Fibroblast of mammary gland (primary cell): ENCODE data around the gene OR10A6.
A peak's percentile ranks its signal among the peaks of the same experiment; 100 is the strongest.

Experiments
- DNase-seq: peaks from one replicate; pipeline ENCODE4 v3.0.0-alpha.2; 2010; ENCODE audit warnings: low read depth
- H3K4me3 ChIP-seq: 2 replicates; pipeline ENCODE4 v1.5.1; 2011; ENCODE audit warnings: low read depth, mild to moderate bottlenecking, low read length, moderate library complexity; ENCODE audit not compliant: control insufficient read depth
- CTCF ChIP-seq: conservative IDR thresholded peaks from 2 replicates; pipeline ENCODE4 v1.5.1; 2011; ENCODE audit warnings: low read depth, low read length, inconsistent platforms; ENCODE audit not compliant: control insufficient read depth, insufficient read depth

The OR10A6 gene

DNA sequence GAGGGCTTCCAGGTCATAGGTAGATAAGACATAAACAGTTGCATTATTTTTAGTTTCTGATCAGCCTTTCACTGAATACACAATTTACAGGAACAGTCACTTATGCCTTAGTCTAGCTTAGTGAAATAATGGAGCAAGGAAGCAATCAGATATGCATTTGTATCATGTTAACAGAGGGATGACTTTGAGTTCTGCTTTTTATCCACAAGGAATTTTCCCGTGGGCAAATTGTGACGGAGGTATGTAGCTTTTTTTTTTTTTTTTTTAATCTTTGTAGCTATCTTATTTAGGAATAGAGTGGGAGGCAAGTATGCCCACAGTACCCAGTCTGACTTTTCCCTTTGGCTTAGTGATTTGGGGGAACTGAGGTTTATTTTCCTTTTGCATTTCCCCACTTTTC, 37.6 kb upstream of the OR10A6 start:
- TF ChIP-seq CTCF: no peak
- DNase-seq: no peak
- H3K4me3 ChIP-seq: no peak overlapping the region

DNA sequence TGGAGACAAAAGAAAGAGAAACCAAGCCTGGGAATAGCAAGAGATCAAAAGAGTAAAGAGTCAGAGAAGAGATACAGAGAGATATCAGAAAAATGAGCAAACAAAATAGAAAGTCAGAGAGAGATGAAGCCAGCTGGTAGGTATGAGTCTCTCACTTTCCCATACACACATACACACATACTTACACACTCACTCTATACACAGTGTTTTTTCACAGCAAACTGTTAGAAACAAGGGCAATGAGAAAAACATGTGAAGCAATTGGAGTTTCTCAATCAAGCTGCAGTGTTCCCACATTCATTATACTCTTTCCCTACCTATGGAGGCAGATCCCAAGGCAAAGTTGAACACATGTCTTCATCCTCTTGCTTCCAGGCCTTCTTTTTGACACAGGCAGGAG, 36.8 kb upstream of the OR10A6 start:
- DNase-seq: peak; percentile 58
- no peak overlapping the region for H3K4me3 ChIP-seq
- no peak for TF ChIP-seq CTCF

- DNase-seq: no peak
Measured at GRCh38 chr11:7967097-7967496, 36.0 kb upstream of the OR10A6 start.

GRCh38 chr11:7965386-7965785, 34.3 kb upstream of the OR10A6 start, which contains the start of gene NLRP10:
TSS of gene NLRP10 (minus strand) at chr11:7965447. CDS start at chr11:7963495, 1,952 bp downstream.
- peak within 1 kb of the TSS; percentile 1 for H3K4me3 ChIP-seq
- TF ChIP-seq CTCF: no peak
- DNase-seq: peak; percentile 92

More at GRCh38 chr11:7967097-7967496, 36.0 kb upstream of the OR10A6 start:
- no peak overlapping the region for H3K4me3 ChIP-seq
- TF ChIP-seq CTCF: no peak

- TF ChIP-seq CTCF: no peak
- peak; percentile 87 for DNase-seq
- H3K4me3 ChIP-seq: no peak overlapping the region
Measured at GRCh38 chr11:7964873-7965272, 33.8 kb upstream of the OR10A6 start.

DNA sequence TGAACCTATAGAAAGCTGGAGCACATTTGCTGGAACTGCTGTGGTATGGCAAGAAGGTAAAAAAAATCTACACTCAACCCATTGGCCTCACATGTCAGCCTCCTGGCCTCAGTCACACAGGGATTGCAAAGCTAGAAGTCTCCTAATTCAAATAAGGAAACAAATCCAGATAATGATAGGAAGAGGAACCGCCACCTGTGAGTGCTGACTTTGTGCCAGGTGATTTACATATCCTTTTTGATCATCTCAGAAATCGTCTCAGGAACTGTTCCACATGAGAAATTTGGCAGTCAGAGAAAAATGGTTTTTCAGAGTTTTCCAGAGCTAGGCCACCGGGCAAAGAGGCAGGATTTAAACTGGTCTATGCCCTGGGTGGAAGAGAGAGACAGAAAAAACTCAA, 33.2 kb upstream of the OR10A6 start:
- peak overlapping the region; percentile 1 for H3K4me3 ChIP-seq
- peak; percentile 62 for DNase-seq
- no peak for TF ChIP-seq CTCF

DNA sequence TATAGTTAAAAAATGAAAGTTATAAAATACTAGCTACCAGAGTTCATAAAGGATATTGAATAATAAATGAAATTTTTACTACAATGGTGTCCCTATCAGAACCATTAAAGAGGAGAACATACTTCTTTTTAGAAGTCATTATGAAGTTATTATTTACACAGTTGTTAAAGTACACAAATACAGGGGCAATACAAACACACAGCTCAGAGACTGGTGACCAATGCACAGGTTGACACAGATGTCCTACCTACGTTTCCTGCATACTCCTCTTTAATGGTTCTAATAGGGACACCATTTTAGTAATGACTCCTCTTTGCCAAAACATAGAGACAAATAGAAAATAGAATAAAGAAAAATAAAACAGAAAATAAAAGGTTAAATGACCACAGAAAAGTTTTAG, 24.1 kb upstream of the OR10A6 start:
- no peak overlapping the region for H3K4me3 ChIP-seq
- no peak for DNase-seq
- TF ChIP-seq CTCF: no peak
